HG02970 (cell line): Measurements from ENCODE around the gene EGF.
"Not testable (repeated sequence)": the region's sequence is repeated elsewhere in the genome, so short reads cannot be mapped to it uniquely, and the experiment has no call there.

Source experiments
- ATAC-seq: cut with Tn5 transposase; IDR thresholded peaks from one replicate; pipeline ENCODE4 v1.9.1; 2021; ENCODE audit warnings: mild to moderate bottlenecking, moderate library complexity, moderate number of reproducible peaks; ENCODE audit not compliant: unreplicated experiment, low FRiP score

Gene EGF

GRCh38 chr4:109912706-109913595 lies at the start of gene EGF:
Gene EGF, plus strand, starts transcription at chr4:109912883. Its CDS starts 453 bp downstream, at chr4:109913336.
- no peak for ATAC-seq

DNA sequence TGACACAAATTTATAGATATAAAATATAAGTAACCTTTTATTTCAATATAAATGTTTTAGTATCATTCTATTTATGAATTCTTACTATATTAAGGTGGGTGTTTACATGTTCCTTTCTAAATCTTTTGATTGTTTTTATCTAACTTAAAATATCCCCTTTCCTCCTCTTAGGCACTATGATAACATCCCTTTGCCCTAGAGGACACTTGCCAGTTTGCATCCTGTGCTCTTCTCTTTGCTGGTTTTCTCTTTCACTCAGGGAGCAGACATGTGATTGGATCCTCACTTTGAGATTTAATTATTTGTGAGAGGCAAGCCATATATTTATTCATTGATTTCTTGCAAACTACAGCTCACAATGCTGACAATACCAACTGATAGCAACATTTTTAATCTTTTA lies 48.5 kb upstream of the EGF start:
- ATAC-seq: no peak

DNA sequence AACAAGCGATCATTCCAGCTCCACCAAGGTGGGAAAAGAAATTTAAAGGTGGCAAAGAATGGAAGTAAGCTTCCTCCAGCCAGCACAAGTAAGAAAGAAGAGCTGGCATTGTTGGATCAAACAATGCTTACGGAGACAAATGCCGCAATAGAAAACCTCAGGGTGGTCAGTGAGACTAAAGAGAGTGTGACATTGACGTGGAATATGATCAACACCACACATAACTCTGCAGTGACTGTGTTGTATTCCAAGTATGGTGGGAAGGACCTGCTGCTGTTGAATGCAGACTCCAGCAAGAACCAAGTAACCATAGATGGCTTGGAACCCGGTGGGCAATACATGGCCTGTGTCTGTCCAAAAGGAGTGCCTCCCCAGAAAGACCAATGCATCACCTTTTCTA lies 42.6 kb upstream of the EGF start:
- ATAC-seq: no peak

DNA sequence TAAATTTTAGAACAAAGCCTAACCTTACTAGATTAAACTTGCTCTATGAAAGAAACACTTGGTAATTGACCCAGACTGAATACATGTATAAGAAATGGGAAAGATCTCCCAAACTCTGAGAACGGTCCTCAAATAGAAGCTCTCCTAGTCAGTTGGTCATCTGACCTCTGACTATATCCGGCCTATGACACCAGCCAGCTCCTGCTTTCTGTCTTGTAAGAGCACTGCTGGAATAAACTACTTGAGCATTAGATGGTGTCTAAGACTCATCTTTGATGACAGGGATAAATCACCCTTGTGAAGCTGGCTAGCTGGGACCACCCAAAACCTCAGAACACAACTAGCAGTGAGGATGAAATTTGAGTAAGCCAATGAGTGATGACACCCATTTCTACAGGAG lies 40.6 kb upstream of the EGF start:
- ATAC-seq: no peak

DNA sequence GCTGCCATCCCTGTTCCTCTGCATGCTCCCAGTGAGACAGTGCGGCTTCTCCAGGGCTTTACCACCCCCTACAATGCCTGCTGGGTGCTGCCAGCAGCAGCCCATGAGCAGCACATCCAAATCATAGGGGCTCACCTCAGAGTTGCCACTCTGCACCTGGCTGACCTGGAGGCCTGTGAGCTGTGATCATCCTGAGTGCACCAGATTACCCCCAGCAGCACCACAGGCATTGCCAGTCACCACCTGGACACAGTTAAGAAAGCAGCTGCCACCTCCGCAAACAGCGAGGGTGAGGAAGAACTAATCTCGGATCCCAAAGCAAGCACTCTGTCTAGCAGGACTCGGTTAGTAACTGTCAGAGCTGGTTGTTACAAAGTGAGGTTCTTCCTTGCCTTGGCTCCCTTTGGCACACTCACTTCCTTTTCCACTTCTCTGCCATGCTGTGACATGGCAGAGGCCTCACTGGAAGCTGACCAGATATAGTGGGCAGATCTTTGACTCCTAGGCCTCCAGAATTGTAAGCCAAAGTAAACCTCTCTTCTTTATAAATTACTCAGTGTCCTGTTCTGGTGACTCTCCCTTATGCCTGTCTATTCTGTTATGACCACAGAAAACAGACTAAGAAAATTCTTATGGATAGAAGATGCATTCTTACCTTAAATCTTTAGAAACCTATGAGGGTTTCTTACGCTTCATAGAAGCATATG lies 39.6 kb upstream of the EGF start:
- ATAC-seq: no peak

GRCh38 chr4:109873791-109874514 lies 38.7 kb upstream of the EGF start:
- ATAC-seq: no peak

GRCh38 chr4:109875106-109875505 lies 37.6 kb upstream of the EGF start:
- ATAC-seq: no peak

- ATAC-seq: not testable (repeated sequence)
Observed at GRCh38 chr4:109875553-109875952, 37.1 kb upstream of the EGF start.

DNA sequence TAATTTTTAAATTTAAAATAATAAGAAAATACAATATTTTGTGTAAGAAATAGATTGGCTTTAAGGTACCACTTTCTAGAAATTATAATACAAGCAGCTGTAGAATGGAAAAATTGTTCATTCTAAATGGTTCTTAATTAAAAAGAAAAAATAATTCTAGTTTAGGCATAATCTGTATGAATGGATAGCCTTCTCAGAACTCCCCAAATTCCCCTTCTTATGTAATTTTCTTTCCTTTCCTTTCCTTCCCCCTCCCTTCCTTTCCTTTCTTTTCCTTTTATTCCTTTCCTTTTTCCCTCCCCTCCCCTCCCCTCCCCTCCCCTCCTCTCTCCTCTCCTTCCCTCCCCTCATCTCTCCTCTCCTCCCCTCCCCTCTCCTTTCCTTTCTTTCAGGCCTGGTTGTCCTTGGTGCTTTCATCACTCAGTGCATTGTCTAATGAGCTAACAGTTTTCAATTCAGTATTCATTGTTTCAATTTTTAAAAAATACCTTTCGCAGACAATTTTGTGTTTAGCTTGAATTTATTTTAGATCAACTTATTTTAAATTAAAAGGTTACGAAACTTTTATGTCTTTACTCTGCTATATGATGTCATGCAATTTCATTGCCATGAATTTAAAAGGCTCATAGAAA lies 35.9 kb upstream of the EGF start:
- no peak for ATAC-seq

DNA sequence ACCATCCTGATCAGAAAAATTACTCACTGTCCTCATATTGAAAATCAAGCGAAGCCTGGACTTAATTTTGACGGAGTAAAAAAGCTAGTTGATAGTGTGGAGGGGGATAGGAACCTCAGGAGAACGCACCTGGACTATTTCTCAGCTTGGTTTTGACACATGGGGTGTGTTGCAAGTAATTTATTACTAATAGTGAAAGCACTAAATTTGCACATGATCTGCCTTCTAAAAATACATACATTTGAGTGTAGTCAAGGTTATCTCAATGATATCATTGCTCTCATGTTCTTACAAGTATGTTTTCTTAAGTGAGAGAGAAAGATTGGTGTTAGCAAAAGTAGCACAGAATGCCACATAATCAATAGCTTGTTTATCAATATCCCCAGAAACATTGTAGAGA lies 35.3 kb upstream of the EGF start:
- no peak for ATAC-seq

- no peak for ATAC-seq
Observed at GRCh38 chr4:109878355-109878754, 34.3 kb upstream of the EGF start.

GRCh38 chr4:109879081-109879480 lies 33.6 kb upstream of the EGF start:
- no peak for ATAC-seq

DNA sequence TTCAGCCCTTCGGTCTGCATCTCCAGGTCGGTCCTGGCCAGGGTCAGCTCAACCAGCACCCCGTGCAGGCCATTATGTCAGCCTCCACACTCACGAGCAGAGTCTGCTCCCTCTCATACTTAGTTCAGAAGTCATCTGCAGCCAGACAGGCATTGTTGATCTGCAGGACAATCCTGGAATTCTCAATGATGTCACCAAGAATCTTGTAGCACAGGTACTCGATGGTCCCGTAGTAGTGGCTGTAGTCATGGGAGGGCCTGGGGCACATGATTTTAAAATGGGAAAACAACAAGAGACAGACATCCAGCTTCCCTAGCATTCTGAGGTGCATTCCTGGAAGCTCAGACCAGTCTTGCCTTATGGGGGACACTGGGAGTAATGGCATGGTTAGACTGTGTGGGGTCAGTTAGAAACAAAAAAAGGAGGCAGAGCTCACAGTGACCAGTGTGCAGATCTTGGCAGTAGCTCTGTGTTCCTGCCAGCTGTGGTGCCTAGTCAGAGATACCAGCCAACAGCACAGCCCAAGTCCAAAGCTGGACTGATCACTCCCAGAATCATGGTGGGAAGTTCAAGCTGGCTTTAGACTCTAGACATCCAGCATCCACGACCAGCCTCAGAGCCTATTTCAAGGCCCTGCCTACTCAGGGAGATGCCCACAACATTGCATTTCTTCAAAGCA lies 32.9 kb upstream of the EGF start:
- no peak for ATAC-seq

GRCh38 chr4:109886303-109886702 lies 26.4 kb upstream of the EGF start:
- no peak for ATAC-seq

DNA sequence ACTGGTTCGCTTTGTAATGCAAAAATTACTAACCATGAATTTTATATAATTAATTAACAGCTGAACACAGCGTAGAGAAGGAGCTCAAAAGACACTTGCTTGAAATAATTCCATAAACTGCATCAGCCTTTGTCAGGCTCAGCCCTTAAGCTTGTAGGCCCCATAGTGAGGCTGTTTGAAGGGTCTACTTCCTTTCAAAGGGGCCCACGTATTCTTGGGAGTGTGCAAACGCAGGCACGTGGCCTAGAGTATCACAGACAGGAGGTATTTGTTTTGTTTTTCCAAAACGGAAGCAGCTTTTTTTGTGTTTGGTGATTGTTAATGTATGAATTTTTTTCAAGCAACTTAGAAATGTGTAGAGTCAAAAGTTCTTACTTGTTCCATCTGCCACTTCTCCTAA lies 25.6 kb upstream of the EGF start:
- no peak for ATAC-seq

- no peak for ATAC-seq
Observed at GRCh38 chr4:109890076-109890475, 22.6 kb upstream of the EGF start.

DNA sequence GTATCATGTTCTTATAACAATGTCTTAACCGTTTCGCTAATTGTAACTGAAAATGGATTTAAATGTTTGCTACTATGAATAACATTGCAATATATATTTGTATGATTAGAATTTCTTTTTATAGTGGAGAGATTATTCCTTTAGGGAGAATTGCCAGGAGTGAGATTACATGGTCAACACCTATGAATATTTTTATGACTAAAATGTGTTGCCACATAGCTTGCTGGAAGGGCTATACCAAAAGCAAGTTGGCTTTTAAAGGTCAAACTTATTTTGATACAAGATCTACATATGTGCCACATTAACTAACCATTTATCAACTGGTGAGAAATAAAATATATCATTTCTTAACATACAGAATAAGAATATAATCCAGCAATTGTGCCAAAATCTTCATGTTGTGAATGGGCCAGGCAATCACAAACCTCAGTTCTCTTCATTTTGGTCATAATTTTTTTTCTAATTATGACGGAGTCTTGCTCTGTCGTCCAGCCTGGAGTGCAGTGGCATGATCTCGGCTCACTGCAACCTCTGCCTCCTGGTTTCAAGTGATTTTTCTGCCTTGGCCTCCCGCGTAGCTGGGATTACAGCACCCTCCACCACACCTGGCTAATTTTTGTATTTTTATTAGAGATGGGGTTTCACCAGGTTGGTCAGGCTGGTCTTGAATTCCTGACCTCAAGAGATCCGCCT lies 10.0 kb upstream of the EGF start:
- no peak for ATAC-seq

DNA sequence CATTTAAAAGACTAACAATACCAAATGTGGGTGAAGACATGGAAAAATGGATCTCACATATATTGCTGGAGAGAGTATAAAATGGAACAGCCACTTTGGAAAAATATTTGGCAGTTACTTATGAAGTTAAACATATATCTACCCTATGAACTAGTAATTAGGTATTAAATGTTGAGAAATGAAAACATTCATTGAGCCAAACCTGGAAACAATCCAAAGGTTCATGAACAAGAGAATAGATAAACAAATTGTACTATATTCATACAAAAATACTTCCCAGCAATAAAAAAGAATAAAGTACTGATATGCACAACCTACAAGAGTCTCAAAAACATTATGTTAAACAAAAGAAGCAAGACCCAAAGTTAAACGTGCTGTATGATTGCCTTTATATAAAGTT lies 4.0 kb upstream of the EGF start:
- no peak for ATAC-seq

- no peak for ATAC-seq
Observed at GRCh38 chr4:109910256-109910655, 2.4 kb upstream of the EGF start.
